Measurements from ENCODE around the gene ZNF587B. TPM values are rescaled to one million over a fixed set of nuclear protein-coding genes. Genes with fewer than 3 reads are reported as not detected.
"Not testable (repeated sequence)": the region's sequence is repeated elsewhere in the genome, so short reads cannot be mapped to it uniquely, and the experiment has no call there.

Gene ZNF587B
- polyA plus RNA-seq, 6 donors from 2014 or later = 1.3 to 3.0 (median 1.5) TPM; not detected in 1

GRCh38 chr19:57823155-57823554, 6.9 kb upstream of the ZNF587B start:
- Mint-ChIP-seq H3K4me3 (peak overlapping the region in 2 of 8 donors; percentile 22 to 51), H3K4me1 (peaks cover 48 to 65% (median 56%) of the 10 kb centered on the region in 3 donors), H3K27ac (peak overlapping the region in 3 of 6 donors; percentile 63 to 72 (median 65))
- not testable (repeated sequence) for ATAC-seq (ENCODE audit: low read depth in 2 of 2); H3K36me3 Mint-ChIP-seq; DNase-seq; H3K9me3 Mint-ChIP-seq; H3K27me3 Mint-ChIP-seq

GRCh38 chr19:57823608-57824007, 6.5 kb upstream of the ZNF587B start:
- Mint-ChIP-seq H3K4me3 (peak overlapping the region in 1 of 8 donors; percentile 37), H3K4me1 (peaks cover 48 to 62% (median 56%) of the 10 kb centered on the region in 3 donors), H3K27ac (peak overlapping the region in 5 of 6 donors; percentile 33 to 90 (median 69))
- H3K36me3 Mint-ChIP-seq; H3K9me3 Mint-ChIP-seq; ATAC-seq (ENCODE audit: low read depth in 2 of 2); H3K27me3 Mint-ChIP-seq; DNase-seq: not testable (repeated sequence)

- Mint-ChIP-seq H3K27ac (peak overlapping the region in 2 of 6 donors; percentile 4 to 74), H3K27me3 (no peaks in the 10 kb centered on the region), H3K9me3 (no peaks in the 10 kb centered on the region), H3K4me3 (no peak overlapping the region), H3K4me1 (peaks cover 48 to 61% (median 53%) of the 10 kb centered on the region in 3 donors), H3K36me3 (no peaks in the 10 kb centered on the region)
- no peak for ATAC-seq (ENCODE audit: low read depth in 2 of 2)
- no peak for DNase-seq
Observed at GRCh38 chr19:57825511-57825910, 4.6 kb upstream of the ZNF587B start.

- Mint-ChIP-seq H3K4me3 (no peak overlapping the region), H3K4me1 (peaks cover 23 to 30% (median 26%) of the 10 kb centered on the region in 3 donors), H3K9me3 (no peaks in the 10 kb centered on the region), H3K27ac (peak overlapping the region in 2 of 6 donors; percentile 1 to 5), H3K36me3 (no peaks in the 10 kb centered on the region), H3K27me3 (no peaks in the 10 kb centered on the region)
- ATAC-seq (ENCODE audit: low read depth in 2 of 2) (no peak), DNase-seq (no peak)
Observed at GRCh38 chr19:57829316-57829715, 783 bp upstream of the ZNF587B start.

GRCh38 chr19:57836991-57837390, 6.9 kb downstream of the ZNF587B start:
- Mint-ChIP-seq H3K27ac (peak overlapping the region in 1 of 6 donors; percentile 76), H3K4me1 (peaks cover 4 to 16% (median 5%) of the 10 kb centered on the region in 3 donors)
- not testable (repeated sequence) for H3K27me3 Mint-ChIP-seq; H3K9me3 Mint-ChIP-seq; H3K36me3 Mint-ChIP-seq; ATAC-seq (ENCODE audit: low read depth in 2 of 2); H3K4me3 Mint-ChIP-seq; DNase-seq

GRCh38 chr19:57838622-57839191, 8.6 kb downstream of the ZNF587B start:
- not testable (repeated sequence) for DNase-seq; ATAC-seq (ENCODE audit: low read depth in 2 of 2); H3K36me3 Mint-ChIP-seq; H3K9me3 Mint-ChIP-seq; H3K4me3 Mint-ChIP-seq; H3K27me3 Mint-ChIP-seq
- H3K27ac Mint-ChIP-seq = peak overlapping the region in 2 of 6 donors; percentile 58 to 66
- peaks cover 4 to 20% (median 5%) of the 10 kb centered on the region in 3 donors for H3K4me1 Mint-ChIP-seq

- Mint-ChIP-seq H3K4me3 (no peak overlapping the region), H3K27ac (no peak overlapping the region), H3K36me3 (peaks cover 0 to 8% of the 10 kb centered on the region in 2 donors), H3K27me3 (no peaks in the 10 kb centered on the region), H3K9me3 (no peaks in the 10 kb centered on the region), H3K4me1 (peaks cover 4 to 20% (median 5%) of the 10 kb centered on the region in 3 donors)
- DNase-seq = no peak
- no peak for ATAC-seq (ENCODE audit: low read depth in 2 of 2)
Observed at GRCh38 chr19:57841122-57841763, 11.1 kb downstream of the ZNF587B start.

- H3K27me3 Mint-ChIP-seq; DNase-seq; H3K9me3 Mint-ChIP-seq; ATAC-seq (ENCODE audit: low read depth in 2 of 2); H3K36me3 Mint-ChIP-seq: not testable (repeated sequence)
- Mint-ChIP-seq H3K4me3 (peak overlapping the region in 1 of 8 donors; percentile 33), H3K27ac (peak overlapping the region in 1 of 6 donors; percentile 78), H3K4me1 (peaks cover 20 to 28% (median 26%) of the 10 kb centered on the region in 3 donors)
Observed at GRCh38 chr19:57847164-57847563, 17.1 kb downstream of the ZNF587B start.

GRCh38 chr19:57849162-57849665, 19.1 kb downstream of the ZNF587B start:
- peak overlapping the region in 7 of 8 donors; percentile 95 to 99 (median 96) for H3K4me3 Mint-ChIP-seq
- H3K4me1 Mint-ChIP-seq = peaks cover 26 to 32% (median 28%) of the 10 kb centered on the region in 3 donors
- peak overlapping the region in 5 of 6 donors; percentile 96 to 99 (median 97) for H3K27ac Mint-ChIP-seq
- not testable (repeated sequence) for H3K9me3 Mint-ChIP-seq; H3K27me3 Mint-ChIP-seq; H3K36me3 Mint-ChIP-seq; DNase-seq; ATAC-seq (ENCODE audit: low read depth in 2 of 2)

GRCh38 chr19:57849666-57850473, 19.8 kb downstream of the ZNF587B start, which contains the start of gene ZNF587:
Gene ZNF587 (plus strand): TSS chr19:57849859. CDS start chr19:57850039, 180 bp downstream.
- Mint-ChIP-seq H3K4me1 (peaks cover 26 to 34% (median 30%) of the 10 kb centered on the region in 3 donors), H3K27ac (peak within 1 kb of the TSS; percentile 96 to 99 (median 97)), H3K4me3 (peak within 1 kb of the TSS; percentile 95 to 99 (median 96))
- DNase-seq (peak; percentile 82), ATAC-seq (ENCODE audit: low read depth in 2 of 2) (peak; percentile 97 to 98)
- H3K9me3 Mint-ChIP-seq, H3K27me3 Mint-ChIP-seq, H3K36me3 Mint-ChIP-seq: not testable (repeated sequence)

- no peak for DNase-seq
- peaks cover 26 to 41% (median 31%) of the 10 kb centered on the region in 3 donors for H3K4me1 Mint-ChIP-seq
- H3K27me3 Mint-ChIP-seq = no peaks in the 10 kb centered on the region
- H3K36me3 Mint-ChIP-seq = peaks cover 0 to 8% of the 10 kb centered on the region in 2 donors
- H3K9me3 Mint-ChIP-seq = no peaks in the 10 kb centered on the region
- no peak for ATAC-seq (ENCODE audit: low read depth in 2 of 2)
- peak overlapping the region; percentile 95 to 99 (median 96) for H3K4me3 Mint-ChIP-seq
- peak overlapping the region; percentile 96 to 99 (median 97) for H3K27ac Mint-ChIP-seq
Observed at GRCh38 chr19:57850553-57851017, 20.5 kb downstream of the ZNF587B start.

- ATAC-seq (ENCODE audit: low read depth in 2 of 2); DNase-seq; H3K9me3 Mint-ChIP-seq; H3K27me3 Mint-ChIP-seq: not testable (repeated sequence)
- H3K4me3 Mint-ChIP-seq = peak overlapping the region in 3 of 8 donors; percentile 35 to 99 (median 98)
- H3K4me1 Mint-ChIP-seq = peaks cover 26 to 43% (median 34%) of the 10 kb centered on the region in 3 donors
- peaks cover 4 to 12% of the 10 kb centered on the region in 2 donors for H3K36me3 Mint-ChIP-seq
- peak overlapping the region in 2 of 6 donors; percentile 9 to 41 for H3K27ac Mint-ChIP-seq
Observed at GRCh38 chr19:57851812-57852603, 21.9 kb downstream of the ZNF587B start.

All from naive B cell (primary cell).